Measurements from ENCODE around the gene SUPV3L1.
"Not testable (repeated sequence)": the region's sequence is repeated elsewhere in the genome, so short reads cannot be mapped to it uniquely, and the experiment has no call there.

Gene SUPV3L1

GRCh38 chr10:69179743-69180524 is at the start of gene SUPV3L1:
Gene SUPV3L1 (plus strand): TSS chr10:69180234. CDS start chr10:69180292, 58 bp downstream.
- DNase-seq (ENCODE audit: low read depth in 2 of 2), result peak; percentile 72 to 79

- no peak for DNase-seq (ENCODE audit: low read depth in 2 of 2)
Measured at GRCh38 chr10:69130251-69130650, 49.8 kb upstream of the SUPV3L1 start.

DNA sequence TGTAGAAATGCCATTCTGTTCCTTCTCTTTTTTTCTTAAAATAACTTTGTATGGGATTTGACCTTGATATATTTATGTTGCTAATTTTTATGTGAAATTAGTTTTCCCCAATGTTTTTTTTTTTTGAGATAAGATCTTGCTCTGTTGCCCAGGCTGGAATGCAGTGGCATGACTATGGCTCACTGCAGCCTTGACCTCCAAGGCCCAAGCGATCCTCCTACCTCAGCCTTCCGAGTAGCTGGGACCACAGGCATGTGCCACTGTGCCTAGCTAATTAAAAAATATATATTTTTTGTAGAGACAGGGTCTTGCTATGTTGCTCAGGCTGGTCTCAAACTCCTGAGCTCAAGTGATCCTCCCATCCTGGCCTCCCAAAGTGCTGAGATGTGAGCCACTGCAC is 40.1 kb upstream of the SUPV3L1 start:
- no peak for DNase-seq (ENCODE audit: low read depth in 2 of 2)

GRCh38 chr10:69141304-69141703 is 38.7 kb upstream of the SUPV3L1 start:
- no peak for DNase-seq (ENCODE audit: low read depth in 2 of 2)

GRCh38 chr10:69142074-69142473 is 38.0 kb upstream of the SUPV3L1 start:
- not testable (repeated sequence) for DNase-seq (ENCODE audit: low read depth in 2 of 2)

DNA sequence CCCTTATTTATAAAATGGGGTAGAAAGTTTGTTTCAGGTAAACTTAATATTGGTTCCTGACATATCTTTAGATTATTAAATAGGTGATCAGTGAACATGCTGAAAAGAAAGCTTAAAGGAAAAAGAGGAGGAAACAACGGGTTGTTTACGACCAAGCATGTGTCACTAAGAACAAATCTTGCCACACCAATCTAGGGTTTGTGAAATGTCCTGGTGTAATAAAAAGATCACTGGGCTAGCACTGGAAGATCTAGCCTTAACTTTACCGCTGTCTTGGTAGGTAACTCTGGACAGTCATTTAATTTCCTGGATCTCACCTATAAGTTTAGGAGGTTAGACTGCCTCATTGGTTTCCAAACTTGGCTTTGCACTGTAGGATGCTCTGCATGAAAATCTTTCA is 37.1 kb upstream of the SUPV3L1 start:
- DNase-seq (ENCODE audit: low read depth in 2 of 2), result no peak

- DNase-seq (ENCODE audit: low read depth in 2 of 2), result no peak
Measured at GRCh38 chr10:69145329-69145728, 34.7 kb upstream of the SUPV3L1 start.

GRCh38 chr10:69145864-69146263 is 34.2 kb upstream of the SUPV3L1 start:
- no peak for DNase-seq (ENCODE audit: low read depth in 2 of 2)

- no peak for DNase-seq (ENCODE audit: low read depth in 2 of 2)
Measured at GRCh38 chr10:69146759-69147158, 33.3 kb upstream of the SUPV3L1 start.

GRCh38 chr10:69151984-69152383 is 28.1 kb upstream of the SUPV3L1 start:
- DNase-seq (ENCODE audit: low read depth in 2 of 2), result no peak

DNA sequence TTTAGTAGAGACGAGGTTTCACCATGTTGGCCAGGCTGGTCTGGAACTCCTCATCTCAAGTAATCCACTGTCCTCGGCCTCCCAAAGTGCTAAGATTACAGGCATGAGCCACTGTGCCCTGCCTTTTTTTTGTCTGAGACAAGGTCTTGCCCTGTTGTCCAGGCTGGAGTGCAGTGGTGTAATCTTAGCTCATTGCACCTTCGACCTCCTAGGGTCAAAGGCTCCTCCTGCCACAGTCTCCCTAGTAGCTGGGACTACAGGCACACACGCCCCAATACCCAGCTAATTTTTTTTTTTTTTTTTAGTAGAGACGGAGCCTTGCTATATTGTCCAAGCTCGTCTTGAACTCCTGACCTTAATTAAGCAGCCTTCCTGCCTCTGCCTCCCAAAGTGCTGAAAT is 26.8 kb upstream of the SUPV3L1 start:
- no peak for DNase-seq (ENCODE audit: low read depth in 2 of 2)

- DNase-seq (ENCODE audit: low read depth in 2 of 2), result no peak
Measured at GRCh38 chr10:69160809-69161241, 19.2 kb upstream of the SUPV3L1 start.

DNA sequence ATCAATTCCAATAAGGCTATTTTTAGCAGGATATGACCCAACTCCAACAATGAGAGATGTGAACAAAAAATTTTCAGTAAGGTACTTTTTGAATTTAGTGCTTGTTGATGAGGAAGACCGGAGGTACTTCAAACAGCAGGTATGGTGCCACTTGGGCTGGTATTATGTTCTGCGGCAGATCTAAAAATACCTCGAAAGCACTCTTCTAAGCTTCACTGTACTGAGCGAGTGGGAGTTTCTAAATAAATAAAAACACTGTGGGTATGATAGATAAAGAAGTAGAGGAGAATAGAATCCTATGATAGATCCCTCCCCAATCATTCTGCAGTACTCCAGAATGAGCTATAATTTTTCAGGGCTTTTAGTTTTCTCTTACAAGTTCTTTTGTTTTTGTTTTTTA is 11.5 kb upstream of the SUPV3L1 start:
- DNase-seq (ENCODE audit: low read depth in 2 of 2), result no peak

DNA sequence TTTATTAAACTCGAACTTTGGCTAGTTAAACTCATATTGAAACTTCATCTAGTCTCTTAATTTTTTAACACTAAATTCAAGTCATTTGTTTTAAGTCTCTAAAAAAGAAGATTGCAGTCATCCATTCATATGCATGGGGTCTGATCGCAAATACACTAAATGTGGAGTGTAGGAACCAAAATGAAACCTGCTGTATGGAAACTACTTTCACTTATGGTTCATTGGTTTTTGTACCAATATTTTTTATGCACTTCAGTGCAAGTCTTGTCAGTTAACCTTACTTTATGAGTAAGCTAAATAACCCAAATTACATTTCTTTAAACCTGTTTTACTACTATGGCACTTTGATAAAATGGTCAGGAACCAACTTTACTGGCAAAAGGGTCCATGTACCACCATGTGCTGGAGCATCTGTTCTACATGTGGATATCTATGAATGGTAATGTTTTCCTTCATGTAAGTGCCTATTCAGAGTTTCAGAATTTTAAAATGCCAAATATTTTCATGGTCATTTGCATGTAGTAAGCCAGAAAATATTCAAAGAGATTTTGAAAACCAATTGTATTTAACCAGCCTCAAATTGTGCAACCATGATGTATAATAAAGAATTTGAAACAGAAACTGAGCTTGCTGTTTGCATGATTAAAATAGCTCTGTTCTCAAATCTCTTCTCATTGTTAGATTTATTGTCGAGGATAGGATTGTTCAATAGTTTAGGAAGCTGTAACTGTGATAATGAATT is 7.6 kb upstream of the SUPV3L1 start:
- no peak for DNase-seq (ENCODE audit: low read depth in 2 of 2)

DNA sequence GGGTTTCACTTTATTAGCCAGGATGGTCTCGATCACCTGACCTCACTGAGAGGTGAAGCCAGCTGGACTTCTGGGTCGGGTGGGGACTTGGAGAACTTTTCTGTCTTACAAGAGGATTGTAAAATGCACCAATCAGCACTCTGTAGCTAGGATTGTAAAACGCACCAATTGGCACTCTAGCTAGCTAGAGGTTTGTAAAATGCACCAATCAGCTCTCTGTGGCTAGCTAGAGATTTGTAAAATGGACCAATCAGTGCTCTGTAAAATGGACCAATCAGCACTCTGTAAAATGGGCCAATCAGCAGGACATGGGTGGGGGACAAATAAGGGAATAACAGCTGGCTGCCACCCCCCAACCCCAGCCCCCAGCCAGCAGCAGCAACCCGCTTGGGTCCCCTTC is 4.7 kb upstream of the SUPV3L1 start:
- not testable (repeated sequence) for DNase-seq (ENCODE audit: low read depth in 2 of 2)

DNA sequence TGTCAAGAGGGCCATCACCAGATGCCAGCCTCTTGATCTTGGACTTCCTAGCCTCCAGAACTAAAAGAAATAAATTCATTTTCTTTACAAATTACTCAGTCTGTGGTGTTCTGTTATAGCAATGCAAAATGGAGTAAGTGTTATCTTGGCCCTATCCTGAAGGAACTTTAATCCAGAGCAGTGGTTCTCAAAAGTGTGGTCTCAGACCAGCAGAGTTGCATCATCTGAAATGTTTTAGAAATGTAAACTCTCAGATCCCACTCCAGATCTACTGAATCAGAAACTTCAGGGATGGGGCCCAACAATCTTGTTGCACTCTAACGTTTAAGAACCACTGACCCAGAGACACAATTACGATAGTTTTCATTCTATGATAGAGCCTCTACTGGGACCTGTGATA is 3.2 kb upstream of the SUPV3L1 start:
- DNase-seq (ENCODE audit: low read depth in 2 of 2), result no peak

DNA sequence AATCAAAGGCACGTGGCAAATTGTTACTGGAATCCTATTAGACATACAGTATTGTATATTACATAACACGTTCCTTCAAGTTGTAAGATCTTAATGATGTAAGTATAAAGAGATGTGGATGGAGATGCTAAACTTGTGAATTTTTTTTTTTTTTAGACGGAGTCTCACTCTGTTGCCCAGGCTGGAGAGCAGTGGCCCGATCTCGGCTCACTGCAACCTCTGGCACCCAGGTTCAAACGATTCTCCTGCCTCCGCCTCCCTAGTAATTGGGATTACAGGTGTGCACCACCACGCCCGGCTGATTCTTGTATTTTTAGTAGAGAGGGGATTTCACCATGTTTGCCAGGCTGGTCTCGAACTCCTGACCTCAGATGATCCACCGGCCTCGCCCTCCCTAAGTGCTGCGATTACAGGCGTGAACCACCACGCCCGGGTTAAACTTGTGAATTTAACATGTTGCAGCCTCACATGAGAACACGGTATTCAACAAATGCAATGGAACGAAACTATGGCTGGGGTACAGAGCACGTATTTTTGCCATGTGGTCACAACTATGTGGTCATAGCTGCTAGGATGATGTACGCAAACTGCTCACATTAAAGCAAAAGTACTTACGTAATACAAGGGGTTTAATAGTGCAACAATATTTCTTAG is 818 bp upstream of the SUPV3L1 start:
- DNase-seq (ENCODE audit: low read depth in 2 of 2), result peak in 1 of 2 experiments; percentile 4

- DNase-seq (ENCODE audit: low read depth in 2 of 2), result no peak
Measured at GRCh38 chr10:69180525-69181204, 631 bp downstream of the SUPV3L1 start.

- DNase-seq (ENCODE audit: low read depth in 2 of 2), result no peak
Measured at GRCh38 chr10:69181433-69181832, 1.4 kb downstream of the SUPV3L1 start.

- DNase-seq (ENCODE audit: low read depth in 2 of 2), result no peak
Measured at GRCh38 chr10:69182005-69182404, 2.0 kb downstream of the SUPV3L1 start.

- DNase-seq (ENCODE audit: low read depth in 2 of 2), result no peak
Measured at GRCh38 chr10:69186524-69186923, 6.5 kb downstream of the SUPV3L1 start.

- DNase-seq (ENCODE audit: low read depth in 2 of 2), result no peak
Measured at GRCh38 chr10:69201045-69201444, 21.0 kb downstream of the SUPV3L1 start.

Measured in stimulated activated CD4-positive, alpha-beta T cell treated with anti-CD3 and anti-CD28 coated beads, Interleukin-12 subunit alpha, Interleukin-12 subunit beta, amount 100 ng/mL, for 24 hours (primary cell).